Ishikawa (cell line): Measurements from ENCODE around the gene PCNX4.

Experiments used
- EP300 ChIP-seq: IDR thresholded peaks from 2 replicates; pipeline ENCODE4 v1.6.1; 2012; ENCODE audit warnings: borderline replicate concordance
- NFIC ChIP-seq: IDR thresholded peaks from 2 replicates; pipeline ENCODE4 v1.6.1; 2012
- RAD21 ChIP-seq: IDR thresholded peaks from 2 replicates; pipeline ENCODE4 v1.6.1; 2012; ENCODE audit warnings: low read depth
- TAF1 ChIP-seq: IDR thresholded peaks from 2 replicates; pipeline ENCODE4 v1.6.1; 2012; ENCODE audit warnings: low read depth, mild to moderate bottlenecking
- TF ChIP-seq, protein P1 (sequence below): IDR thresholded peaks from 2 replicates; pipeline ENCODE4 v1.6.1; 2012; ENCODE audit warnings: low read depth, mild to moderate bottlenecking

DNA sequence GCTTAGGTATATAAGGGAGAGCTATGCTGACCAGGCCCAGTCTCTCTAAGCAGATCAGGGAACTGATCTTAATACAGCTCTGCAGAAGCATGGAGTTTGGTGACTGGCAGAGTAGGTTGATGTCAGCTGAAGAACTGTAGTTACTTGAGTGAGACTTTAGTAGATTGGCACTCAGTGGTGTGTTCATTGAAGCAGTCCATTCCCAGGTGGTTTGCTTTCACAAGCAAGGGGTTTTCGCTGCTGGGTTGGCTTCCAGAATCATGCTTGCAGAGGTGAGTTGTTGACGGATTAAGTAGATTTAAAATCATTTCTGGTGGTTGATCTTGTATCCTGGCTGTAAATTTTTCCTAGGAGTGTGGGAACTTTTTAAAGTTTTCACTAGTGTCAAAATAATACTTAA lies 80.0 kb downstream of the PCNX4 start:
- TF ChIP-seq EP300 (no peak), TAF1 (no peak), NFIC (no peak), RAD21 (no peak)
- TF ChIP-seq, protein P1, sequence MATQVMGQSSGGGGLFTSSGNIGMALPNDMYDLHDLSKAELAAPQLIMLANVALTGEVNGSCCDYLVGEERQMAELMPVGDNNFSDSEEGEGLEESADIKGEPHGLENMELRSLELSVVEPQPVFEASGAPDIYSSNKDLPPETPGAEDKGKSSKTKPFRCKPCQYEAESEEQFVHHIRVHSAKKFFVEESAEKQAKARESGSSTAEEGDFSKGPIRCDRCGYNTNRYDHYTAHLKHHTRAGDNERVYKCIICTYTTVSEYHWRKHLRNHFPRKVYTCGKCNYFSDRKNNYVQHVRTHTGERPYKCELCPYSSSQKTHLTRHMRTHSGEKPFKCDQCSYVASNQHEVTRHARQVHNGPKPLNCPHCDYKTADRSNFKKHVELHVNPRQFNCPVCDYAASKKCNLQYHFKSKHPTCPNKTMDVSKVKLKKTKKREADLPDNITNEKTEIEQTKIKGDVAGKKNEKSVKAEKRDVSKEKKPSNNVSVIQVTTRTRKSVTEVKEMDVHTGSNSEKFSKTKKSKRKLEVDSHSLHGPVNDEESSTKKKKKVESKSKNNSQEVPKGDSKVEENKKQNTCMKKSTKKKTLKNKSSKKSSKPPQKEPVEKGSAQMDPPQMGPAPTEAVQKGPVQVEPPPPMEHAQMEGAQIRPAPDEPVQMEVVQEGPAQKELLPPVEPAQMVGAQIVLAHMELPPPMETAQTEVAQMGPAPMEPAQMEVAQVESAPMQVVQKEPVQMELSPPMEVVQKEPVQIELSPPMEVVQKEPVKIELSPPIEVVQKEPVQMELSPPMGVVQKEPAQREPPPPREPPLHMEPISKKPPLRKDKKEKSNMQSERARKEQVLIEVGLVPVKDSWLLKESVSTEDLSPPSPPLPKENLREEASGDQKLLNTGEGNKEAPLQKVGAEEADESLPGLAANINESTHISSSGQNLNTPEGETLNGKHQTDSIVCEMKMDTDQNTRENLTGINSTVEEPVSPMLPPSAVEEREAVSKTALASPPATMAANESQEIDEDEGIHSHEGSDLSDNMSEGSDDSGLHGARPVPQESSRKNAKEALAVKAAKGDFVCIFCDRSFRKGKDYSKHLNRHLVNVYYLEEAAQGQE, result no peak
